SIG-M5 (cell line): Measurements from ENCODE around the gene ANKAR.
A peak's percentile ranks its signal among the peaks of the same experiment; 100 is the strongest.
"Not testable (repeated sequence)": the region's sequence is repeated elsewhere in the genome, so short reads cannot be mapped to it uniquely, and the experiment has no call there.

Experiments
- DNase-seq: peaks from one replicate; lab custom pipeline; 2025; lab: John Stamatoyannopoulos, UW

Gene ANKAR

DNA sequence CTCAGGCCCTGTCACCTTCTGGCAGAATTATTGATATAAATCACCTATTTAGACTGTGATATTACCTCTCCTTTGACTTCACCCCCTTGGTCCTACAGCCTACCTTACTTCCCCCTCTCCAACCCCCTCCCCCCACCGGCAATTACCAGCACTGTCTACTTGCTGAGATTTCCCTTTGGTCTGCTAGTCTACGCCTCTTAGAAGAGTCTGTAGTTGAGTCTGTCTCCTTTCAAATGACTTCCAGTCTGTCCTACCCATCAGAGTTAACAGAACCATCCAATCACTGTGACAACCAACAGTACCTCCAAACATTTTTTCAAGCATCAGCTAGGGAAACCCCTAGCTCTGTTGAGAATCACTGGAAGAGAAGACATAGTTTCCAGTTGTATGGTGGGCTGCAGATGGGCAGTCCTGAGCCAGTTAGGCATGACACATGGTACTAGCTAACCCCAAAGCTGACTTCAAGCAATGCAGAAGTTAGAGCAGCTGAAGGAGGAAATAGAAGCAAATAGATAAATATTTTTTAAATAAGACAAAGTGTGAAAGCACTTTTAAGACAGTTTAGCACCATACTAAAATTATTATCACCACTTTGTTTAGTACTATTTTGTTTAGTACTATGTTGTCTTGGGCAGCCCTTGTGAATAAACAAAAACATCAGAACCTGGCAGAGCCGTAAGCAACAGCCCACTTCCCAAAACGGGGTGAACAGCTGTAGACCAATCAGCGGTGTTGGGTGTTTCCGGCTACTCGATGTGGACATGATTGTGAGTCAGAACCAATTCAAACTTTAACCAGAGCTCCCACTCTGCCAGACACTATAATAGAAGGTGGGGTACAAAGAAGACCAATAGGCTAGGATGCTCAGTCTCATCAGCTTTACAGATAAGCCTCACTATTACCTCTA, 15.9 kb upstream of the ANKAR start:
- no peak for DNase-seq

DNA sequence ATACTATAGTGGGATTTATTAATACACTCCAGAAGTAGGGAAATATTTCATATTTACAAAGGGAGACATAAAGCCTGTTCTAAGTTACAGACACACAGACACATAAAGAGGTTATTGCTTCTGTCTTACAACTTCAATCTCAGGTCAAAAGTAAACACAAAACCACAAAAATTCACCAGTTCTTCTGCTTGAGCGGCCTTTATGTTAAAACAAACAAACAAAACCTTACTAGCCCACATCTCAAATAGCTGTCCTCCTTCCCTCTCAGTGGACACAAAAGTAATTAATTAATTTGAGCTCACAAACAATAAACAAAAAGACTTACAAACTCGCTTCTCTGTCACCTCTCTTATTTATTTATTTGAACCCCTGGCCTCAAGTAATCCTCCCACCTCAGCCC, 14.7 kb upstream of the ANKAR start:
- DNase-seq = no peak

DNA sequence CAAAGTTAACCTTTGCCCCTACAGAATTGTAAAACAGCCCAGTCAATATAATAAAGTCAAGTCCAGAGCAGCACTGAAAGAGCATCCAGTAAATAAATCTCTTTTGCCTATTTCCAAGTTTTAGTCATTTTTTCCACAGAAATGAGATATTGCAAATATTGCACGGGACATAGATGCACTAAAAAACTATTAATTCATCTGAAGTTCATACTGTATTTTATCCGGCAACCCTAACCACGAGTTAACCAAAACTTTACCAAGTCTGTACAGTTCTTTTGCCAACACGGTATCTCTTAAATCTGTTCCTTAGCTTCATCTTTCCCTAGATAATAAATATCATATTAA, 13.7 kb upstream of the ANKAR start:
- no peak for DNase-seq

DNA sequence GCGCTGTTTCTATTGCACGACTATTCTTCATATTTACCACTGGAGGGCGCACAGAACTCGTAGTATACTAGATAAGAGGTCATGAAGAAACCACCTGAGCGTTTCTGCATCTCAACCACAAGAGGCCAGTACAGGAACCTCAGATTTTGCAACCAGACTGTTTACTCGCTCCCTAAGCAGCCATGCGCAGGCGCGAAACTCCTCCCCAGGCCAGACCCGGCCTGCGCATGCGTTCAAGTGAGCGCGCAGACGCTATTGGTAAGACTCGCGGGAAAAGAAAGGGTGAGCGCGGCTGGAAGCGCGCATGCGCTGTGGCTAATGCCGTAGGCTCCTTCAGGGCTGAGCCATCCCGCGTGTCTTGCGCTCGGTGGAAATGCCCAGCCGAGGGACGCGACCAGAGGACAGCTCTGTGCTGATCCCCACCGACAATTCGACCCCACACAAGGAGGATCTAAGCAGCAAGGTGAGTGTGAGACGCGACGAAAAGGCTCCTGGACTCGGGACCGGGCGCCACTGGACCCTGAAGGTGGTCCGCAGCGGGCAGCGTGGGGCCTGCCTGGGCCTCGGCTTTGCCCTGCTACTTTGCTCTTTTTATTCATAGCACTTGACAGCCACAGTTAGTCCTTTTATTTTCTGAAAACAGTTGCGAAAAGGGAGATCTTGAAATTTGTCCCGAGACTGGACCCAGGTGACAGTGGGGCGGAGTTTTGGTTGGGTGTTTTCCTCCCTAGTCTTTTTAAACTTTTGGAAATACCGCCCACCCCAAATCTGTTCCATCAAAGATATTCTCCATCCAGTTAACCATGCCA, 13.1 kb upstream of the ANKAR start, which contains the start of gene ASNSD1:
ASNSD1 (plus strand) TSS at position 312 of the 809 bp plus-strand sequence. CDS start 4,674 bp downstream, outside the sequence.
- DNase-seq = peak; percentile 100

DNA sequence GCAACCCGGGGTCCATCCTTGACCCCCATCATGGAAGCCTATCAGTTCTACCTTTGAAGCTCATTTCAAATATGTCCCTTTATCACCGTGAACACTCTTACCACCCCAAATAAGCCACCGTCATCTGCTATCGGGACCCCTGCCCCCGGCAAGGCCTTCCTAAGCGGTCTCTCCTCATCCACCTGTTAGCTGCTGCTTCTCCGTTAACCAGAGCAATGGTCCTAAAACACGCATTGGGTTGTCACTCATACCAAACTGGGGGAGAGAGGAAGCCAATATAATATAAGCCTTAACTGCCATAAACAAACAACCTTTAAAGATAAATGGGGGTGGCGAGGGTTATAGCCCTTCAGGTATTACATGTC, 12.5 kb upstream of the ANKAR start:
- DNase-seq = no peak

DNA sequence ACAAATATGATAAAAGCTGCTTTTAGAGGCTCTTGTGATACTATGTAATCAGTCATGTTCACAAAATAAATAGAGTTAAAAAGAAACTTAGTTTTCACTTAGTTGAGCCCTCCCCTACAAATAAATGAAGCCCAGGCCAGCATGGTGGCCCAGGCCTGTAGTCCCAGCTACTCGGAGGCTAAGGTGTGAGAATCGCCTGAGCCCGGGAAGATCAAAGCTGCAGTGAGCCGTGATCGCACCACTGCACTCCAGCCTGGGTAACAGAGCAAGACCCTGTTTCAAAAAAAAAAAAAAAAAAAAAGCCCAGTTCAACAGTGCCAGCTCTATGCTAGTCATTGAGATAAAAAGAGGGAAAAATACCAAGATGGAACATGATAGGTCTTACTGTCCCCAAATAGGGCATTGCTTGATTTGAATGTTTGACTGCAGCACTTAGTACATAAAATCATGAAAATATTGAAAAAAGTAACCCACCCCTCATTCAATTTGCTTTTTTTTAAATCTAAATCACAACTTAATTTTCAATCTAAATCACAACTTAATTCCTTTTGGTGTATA, 11.7 kb upstream of the ANKAR start:
- DNase-seq = no peak

DNA sequence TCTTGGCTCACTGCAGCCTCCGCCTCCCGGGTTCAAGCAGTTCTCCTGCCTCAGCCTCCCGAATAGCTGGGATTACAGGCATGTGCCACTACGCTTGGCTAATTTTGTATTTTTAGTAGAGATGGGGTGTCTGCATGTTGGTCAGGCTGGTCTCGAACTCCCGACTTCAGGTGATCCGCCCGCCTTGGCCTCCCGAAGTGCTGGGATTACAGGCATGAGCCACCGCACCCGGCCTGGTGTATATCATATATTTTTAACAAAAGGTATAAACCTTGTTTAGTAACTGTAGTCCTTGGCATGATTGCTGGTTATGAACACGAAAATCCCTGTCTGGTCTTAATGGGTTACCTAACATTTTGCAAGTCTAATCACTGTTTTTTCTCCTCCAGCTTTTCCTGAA, 11.2 kb upstream of the ANKAR start:
- DNase-seq = not testable (repeated sequence)

DNA sequence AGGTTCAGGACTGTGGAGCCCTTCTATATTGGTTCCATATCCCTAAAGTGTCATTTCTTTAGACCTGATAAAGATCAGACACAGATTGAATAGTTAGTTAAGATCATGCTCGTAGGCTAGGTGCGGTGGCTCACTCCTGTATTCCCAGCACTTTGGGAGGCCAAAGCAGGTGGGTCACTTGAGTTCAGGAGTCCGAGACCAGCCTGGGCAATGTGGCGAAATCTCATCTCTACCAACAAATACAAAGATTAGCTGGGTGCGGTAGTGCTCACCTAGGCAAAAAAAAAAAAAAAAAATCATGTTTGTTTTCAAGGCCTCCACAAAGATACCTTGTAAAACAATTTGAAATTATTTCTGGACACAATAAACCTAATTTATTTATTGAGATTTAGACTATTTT, 4.6 kb upstream of the ANKAR start:
- no peak for DNase-seq

DNA sequence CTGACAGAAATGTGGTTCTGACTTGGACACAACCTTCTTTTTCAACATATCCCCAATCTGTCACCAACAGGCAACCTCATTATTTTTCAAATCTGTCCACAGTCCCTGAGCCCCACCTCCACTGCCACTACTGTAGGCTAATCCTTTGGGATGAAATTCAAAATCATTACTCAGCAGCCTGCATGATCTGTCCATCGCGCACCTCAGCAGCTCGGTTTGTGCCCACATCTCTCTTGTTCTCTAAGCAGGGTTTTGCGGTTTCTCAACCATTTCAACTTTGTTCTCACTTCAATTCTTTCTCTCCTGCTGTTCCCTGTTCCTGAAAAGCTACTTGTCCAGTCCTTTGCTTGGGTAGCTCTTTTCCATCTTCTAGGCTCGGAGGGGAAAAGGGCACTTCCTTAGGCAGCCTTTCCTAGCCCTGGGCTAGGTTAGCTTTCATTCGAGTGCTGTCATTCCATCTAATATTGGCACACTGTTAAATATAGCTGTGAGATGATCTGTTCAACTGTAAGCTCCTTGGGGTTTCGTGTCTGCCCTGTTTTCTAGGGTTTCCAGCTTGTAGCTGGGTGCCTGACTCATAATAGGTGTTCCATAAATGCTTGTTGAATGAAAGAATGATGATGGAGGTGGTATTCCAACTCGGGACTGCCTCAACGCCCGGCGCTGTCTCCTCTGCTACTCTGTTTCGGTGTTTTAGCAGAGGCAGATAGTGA, 653 bp upstream of the ANKAR start:
- DNase-seq = no peak

DNA sequence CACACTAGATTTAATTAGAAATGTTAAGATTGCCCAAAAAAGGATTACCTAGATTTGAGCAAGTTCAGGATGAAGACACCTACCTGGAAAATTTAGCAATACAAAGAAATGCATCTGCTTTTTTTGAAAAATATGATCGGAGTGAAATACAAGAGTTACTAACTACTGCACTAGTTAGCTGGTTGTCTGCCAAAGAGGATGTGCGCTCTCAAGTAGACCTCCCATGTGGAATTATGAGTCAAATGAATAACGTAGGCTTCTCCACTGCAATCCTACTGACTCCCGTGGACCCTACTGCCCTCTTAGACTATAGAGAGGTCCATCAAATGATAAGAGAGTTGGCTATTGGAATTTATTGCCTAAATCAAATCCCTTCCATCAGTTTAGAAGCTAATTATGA, 2.0 kb downstream of the ANKAR start:
- DNase-seq = no peak

DNA sequence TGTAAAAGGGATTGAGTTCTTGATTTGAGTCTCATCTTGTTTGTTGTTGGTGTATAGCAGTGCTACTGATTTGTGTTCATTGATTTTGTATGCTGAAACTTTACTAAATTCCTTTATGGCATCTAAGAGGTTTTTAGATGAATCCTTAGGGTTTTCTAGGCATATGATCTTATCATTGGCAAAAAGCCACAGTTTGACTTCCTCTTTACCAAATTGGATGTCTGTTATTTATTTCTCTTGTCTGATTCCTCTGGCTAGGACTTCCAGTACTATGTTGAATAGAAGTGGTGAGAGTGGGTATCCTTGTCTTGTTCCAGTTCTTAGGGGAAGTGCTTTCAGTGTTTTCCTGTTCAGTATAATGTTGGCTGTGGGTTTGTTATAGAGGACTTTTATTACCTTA, 4.8 kb downstream of the ANKAR start:
- no peak for DNase-seq

DNA sequence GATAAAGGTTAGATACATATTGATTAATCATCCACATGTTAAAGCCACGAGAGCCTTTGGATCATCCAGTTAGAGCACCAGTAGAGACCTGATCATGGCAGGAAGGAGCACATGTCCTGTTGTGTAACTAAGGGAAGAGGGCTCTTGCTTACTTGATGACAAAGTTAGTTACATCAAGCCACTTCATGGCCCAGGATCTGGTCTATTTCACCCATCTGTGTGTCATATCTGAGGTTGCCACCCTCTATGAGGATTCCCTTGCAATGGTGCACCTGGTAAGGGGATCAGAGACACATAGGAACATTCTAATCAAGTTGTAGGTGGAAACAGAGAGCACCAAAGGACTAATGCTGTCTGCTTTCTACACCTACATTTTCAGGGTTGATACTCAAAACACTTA, 6.7 kb downstream of the ANKAR start:
- DNase-seq = no peak

DNA sequence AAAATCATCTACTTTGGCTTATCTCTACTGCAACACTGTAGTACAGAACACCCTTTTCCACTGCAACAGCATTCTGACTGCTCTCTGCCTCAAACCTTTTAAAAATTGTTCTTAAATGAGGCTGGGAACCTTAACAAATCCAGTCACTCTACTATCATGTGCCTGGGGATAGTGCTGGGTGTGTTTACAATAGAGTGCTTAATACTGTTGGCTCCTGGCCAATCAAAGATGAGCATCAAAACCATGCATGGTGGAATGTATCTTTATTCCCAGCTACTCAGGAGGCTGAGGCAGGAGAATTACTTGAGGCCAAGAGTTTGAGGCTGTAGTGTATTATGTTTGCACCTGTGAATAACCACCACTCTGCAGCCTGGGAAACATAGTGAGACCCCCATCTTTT, 7.4 kb downstream of the ANKAR start:
- no peak for DNase-seq

DNA sequence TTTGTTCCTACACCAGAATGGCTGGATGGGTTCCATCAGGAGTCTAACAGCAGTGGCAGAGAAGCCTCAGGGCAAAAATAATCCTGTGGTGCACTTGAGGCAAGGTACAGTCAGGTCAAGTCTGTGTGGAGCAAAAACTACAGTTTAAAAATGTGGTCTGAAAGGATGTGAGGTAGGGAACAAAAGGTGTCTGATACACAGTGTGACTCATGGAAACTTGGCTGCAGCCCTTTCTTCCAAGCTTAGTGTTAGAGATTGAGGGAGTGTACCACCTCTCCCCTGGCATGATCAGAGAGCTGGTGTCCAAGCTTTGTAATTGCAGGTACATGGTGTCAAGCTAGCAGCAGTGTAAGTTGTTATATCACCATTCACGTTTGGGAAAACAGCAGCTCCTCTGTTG, 8.9 kb downstream of the ANKAR start:
- no peak for DNase-seq

DNA sequence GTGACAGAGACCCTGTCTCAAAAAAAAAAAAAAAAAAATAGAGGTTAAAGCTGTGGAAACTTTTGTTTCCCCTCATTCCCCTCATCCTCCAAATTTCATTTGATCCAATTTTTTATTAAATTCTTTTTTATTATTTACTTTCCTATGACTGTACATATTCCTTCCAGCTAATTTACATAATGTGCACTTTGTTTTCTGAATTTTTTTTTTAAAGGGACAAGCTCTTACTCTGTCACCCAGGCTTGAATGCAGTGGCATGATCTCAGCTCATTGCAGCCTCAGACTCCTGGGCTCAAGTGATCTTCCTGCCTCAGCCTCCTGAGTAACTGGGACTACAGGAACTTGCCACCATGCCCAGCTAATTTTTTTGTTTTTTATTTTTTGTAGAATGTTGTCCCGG, 10.3 kb downstream of the ANKAR start:
- no peak for DNase-seq

DNA sequence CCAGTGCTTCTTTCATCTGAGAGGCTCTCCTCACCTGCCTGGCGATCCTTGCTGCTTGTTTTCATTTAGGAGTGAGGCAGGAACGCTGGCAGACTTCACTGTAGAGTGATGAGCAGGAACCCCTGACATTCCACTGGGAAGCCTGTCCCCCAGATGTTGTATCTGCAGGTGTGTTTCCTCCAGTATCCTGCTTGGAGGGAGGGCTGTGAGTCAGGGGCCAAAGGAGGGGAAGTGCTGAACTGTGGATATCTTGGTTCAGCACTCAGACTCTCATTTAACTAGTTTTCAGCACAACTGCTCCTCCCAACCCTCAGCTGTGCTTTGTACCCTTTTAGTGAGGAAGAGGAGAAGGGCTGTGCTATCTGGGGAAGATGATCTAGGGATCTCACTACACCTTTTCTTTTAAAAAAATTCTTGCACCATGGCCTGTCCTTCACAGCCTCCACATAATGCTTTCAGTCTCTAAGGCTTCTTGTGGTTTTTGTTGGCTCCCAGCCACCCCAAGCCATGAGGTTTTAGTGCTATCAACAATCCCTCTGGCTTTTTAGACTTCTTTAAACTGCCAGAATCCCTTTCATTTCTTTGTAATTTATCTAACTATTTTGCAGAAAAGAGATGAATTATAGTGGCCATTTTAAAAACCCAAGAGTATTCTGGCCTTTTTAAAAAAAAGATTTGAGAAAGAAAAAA, 11.2 kb downstream of the ANKAR start:
- no peak for DNase-seq

DNA sequence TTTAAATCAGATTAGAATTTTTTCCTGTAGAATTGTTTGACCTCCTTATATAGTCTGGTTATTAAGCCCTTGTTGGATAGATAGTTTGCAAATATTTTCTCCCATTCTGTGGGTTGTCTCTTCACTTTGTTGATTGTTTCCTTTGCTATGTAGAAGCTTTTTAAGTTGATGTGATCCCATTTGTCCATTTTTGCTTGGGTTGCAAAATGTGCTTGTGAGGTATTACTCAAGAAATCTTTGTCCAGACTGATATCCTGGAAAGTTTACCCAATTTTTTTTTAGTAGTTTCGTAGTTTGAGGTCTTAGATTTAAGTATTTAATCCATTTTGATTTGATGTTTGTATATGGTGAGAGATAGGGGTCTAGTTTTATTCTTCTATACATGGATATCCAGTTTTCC, 13.3 kb downstream of the ANKAR start:
- not testable (repeated sequence) for DNase-seq

DNA sequence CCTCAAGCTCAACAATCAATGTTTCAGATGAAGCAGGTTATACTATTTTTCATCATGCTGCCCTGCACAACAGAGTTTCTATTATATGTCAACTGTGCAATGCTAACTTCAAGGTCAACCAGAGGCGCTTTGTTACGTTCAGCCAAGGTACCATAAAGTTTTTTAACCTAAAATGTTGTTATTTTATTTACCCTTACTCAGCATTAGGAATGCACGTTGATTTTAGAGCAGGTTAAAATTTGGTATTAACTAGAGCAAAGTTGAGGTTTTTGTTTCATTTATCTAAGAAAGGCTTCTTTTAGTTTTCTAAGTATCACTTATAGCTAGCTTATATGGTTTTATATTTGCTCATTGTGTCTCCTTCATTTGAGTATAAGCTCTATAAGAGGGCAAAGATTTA, 21.8 kb downstream of the ANKAR start:
- no peak for DNase-seq

DNA sequence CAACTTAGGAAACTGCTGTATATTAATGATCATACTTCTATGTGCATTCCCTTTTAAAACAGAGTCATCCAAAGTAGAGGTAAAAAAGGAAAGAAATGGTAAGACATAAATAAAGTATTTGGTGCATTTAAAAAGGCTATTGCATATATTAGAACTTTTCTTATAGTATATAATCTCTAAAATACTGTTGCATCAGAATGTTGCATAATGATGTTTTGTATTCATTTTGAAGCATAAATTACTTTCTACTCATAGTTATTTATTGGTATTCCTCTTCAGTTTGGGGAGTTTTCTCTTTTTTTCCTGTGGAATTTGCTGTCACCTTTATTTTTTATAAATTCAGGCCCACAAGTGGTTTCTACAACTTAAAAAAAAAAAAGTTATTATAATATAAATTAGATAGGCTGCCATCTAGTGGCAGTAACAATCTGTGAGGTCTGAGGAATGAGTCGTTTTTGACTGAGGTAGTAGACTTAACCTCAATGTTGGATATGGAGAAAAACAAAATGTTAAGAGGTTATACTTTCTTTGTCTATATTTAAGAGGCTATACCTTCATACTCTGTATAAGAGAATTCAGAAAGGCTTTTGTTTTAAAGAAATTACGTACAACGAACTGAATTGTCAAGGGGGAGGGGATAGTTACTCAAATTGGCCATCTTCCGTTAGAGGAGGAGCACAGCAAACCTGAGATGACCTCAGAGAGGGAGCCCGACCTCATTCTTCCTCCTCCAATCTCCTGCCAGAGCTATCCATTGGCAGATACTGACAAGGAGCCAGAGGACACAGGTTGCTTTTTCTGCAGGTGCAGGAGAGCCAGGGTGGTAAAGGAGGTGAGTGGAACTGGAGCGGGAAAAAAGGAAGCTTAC, 23.8 kb downstream of the ANKAR start:
- no peak for DNase-seq

DNA sequence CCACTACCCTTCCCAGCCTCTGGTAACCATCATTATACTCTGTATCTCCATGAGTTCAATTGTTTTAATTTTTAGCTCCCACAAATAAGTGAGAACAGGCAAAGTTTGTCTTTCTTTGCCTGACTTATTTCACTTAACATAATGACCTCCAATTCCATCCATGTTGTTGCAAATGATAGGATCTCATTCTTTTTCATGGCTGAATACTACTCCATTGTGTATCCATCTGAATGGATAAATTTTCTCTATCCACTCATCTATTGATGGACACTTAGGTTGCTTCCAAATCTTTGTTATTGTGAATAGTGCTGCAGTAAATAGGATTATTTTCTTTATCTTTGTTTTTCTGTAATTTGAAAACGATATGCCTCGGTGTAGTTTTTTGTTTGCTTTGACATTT, 26.2 kb downstream of the ANKAR start:
- no peak for DNase-seq

DNA sequence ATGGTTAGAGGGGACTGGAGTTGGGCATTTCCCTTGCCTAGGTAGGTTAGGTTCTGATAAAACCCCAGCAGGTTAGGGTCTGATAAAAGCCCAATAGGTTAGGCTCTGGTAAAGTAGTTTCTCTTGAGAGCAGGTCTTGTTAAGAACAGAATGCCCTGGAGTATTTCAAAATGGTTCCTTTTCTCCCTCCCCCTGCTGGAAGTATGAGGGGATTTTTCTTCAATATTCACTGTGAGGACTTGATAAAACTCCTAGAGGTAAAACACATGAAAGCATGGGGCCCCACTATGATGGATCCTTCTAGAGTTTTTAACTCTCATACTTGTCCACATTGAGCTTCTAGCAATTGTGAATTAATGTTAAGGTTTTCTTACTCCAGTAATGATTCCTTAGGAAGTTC, 27.6 kb downstream of the ANKAR start:
- DNase-seq = no peak
